Endothelial cell of umbilical vein (primary cell): Measurements from ENCODE around the gene GUCY1A1. TPM values are rescaled to one million over a fixed set of nuclear protein-coding genes. Genes with fewer than 3 reads are reported as not detected.

Source experiments
- BruUV-seq: library from RNA; stranded (reverse); fragments of 400-500 nt; replicated peaks from 2 replicates; lab custom pipeline; 2021; lab: Mats Ljungman, UMichigan
- CTCF ChIA-PET: fragments of 300-600, 350-600 bp; sonication (Branson Sonifier 250); formaldehyde crosslinking; loops from one replicate; lab custom pipeline; 2021; ENCODE audit warnings: antibody characterized with exemption, inconsistent platforms; lab: Charles Lee
- POLR2A ChIA-PET: fragments of 300-600, 350-600 bp; sonication (Branson Sonifier 250); formaldehyde crosslinking; loops from one replicate; lab custom pipeline; 2021; ENCODE audit warnings: antibody characterized with exemption, inconsistent platforms; lab: Charles Lee
- DNase-seq: peaks from one replicate; pipeline ENCODE4 v3.0.0-alpha.2; 2011; ENCODE audit warnings: low read depth, low spot score
- FAIRE-seq: peaks from 2 replicates; lab custom pipeline; 2011; peaks lifted over from hg19 to GRCh38; lab: Jason Lieb, UNC
- H2AFZ ChIP-seq: 2 replicates; pipeline ENCODE4 v1.6.0; 2012; ENCODE audit warnings: low read depth, low read length, control low read depth, inconsistent platforms
- H3K27ac ChIP-seq: 2 replicates; pipeline ENCODE4 v1.5.1; 2011; ENCODE audit warnings: low read depth, mild to moderate bottlenecking, control low read depth, low read length, moderate library complexity; ENCODE audit not compliant: insufficient read depth
- H3K27me3 ChIP-seq, 2 experiments: 2 replicates each; pipeline versions ENCODE4 v1.6.0 to v1.6.1; 2011; ENCODE audit warnings: low read length in 2 of 2, mixed read lengths in 1 of 2; ENCODE audit not compliant: control insufficient read depth in 2 of 2, insufficient read depth in 2 of 2
- H3K36me3 ChIP-seq, 2 experiments: 2 replicates in 1 of 2; 3 replicates in 1 of 2; pipeline ENCODE4 v1.5.1; 2011; ENCODE audit warnings: low read length in 2 of 2, mild to moderate bottlenecking in 1 of 2, moderate library complexity in 1 of 2; ENCODE audit not compliant: control insufficient read depth in 2 of 2, insufficient read depth in 2 of 2; ENCODE audit errors: extremely low read depth in 1 of 2
- H3K4me1 ChIP-seq: 3 replicates; pipeline ENCODE4 v1.5.1; 2011; ENCODE audit warnings: mild to moderate bottlenecking, low read length; ENCODE audit not compliant: control insufficient read depth, insufficient read depth; ENCODE audit errors: extremely low read depth
- H3K4me2 ChIP-seq: 2 replicates; pipeline ENCODE4 v1.6.1; 2011; ENCODE audit warnings: low read length, control low read depth, mixed read lengths; ENCODE audit not compliant: insufficient read depth
- H3K4me3 ChIP-seq, 3 experiments: fragments of 200-600 bp in 1 of 3; sonication (generic), shearing (Covaris generic) in 1 of 3; replicated peaks in 1 of 3; 2 replicates each; pipeline ENCODE4 v1.5.1; 2011 to 2016; ENCODE audit warnings: control low read depth in 3 of 3, low read length in 3 of 3, mild to moderate bottlenecking in 2 of 3, inconsistent platforms in 1 of 3, low read depth in 1 of 3, moderate library complexity in 1 of 3; ENCODE audit not compliant: insufficient read depth in 1 of 3
- H3K79me2 ChIP-seq: 2 replicates; pipeline ENCODE4 v1.6.0; 2012; ENCODE audit warnings: low read length, inconsistent platforms; ENCODE audit not compliant: control insufficient read depth, insufficient read depth
- H3K9ac ChIP-seq: replicated peaks from 2 replicates; pipeline ENCODE3; 2011; ENCODE audit warnings: low read length, control low read depth; ENCODE audit not compliant: insufficient read depth; ENCODE audit errors: extremely low read depth
- H3K9me1 ChIP-seq: replicated peaks from 3 replicates; pipeline ENCODE4 v1.6.0; 2011; ENCODE audit warnings: mild to moderate bottlenecking, low read length; ENCODE audit not compliant: control insufficient read depth, insufficient read depth; ENCODE audit errors: extremely low read depth
- H3K9me3 ChIP-seq: replicated peaks from 2 replicates; pipeline ENCODE4 v1.5.1; 2012; ENCODE audit warnings: low read length, inconsistent platforms; ENCODE audit not compliant: control insufficient read depth, insufficient read depth
- H4K20me1 ChIP-seq: replicated peaks from 2 replicates; pipeline ENCODE3; 2011; ENCODE audit warnings: mild to moderate bottlenecking, low read length; ENCODE audit not compliant: control insufficient read depth, insufficient read depth; ENCODE audit errors: extremely low read depth
- EZH2 ChIP-seq: IDR thresholded peaks from 2 replicates; pipeline ENCODE4 v1.6.1; 2012; ENCODE audit warnings: borderline replicate concordance, low read depth, mild to moderate bottlenecking, moderate library complexity, low read length, inconsistent platforms; ENCODE audit not compliant: severe bottlenecking
- FOS ChIP-seq: IDR thresholded peaks from 2 replicates; pipeline ENCODE4 v1.6.1; 2011; ENCODE audit warnings: mild to moderate bottlenecking, low read length, moderate library complexity, borderline replicate concordance; ENCODE audit not compliant: insufficient read depth
- GATA2 ChIP-seq: IDR thresholded peaks from 2 replicates; pipeline ENCODE4 v1.7.0; 2011; ENCODE audit warnings: low read depth, mild to moderate bottlenecking, moderate library complexity, mixed read lengths, low read length; ENCODE audit not compliant: insufficient read length, insufficient read depth
- JUN ChIP-seq: IDR thresholded peaks from 2 replicates; pipeline ENCODE4 v1.6.1; 2011; ENCODE audit warnings: borderline replicate concordance, low read depth; ENCODE audit not compliant: insufficient read length, insufficient read depth
- MYC ChIP-seq: IDR thresholded peaks from one replicate; pipeline ENCODE4 v1.6.1; 2011; ENCODE audit warnings: mild to moderate bottlenecking, low read depth, low read length
- POLR2A ChIP-seq: IDR thresholded peaks from 2 replicates; pipeline ENCODE4 v1.6.1; 2012; ENCODE audit warnings: low read depth, mild to moderate bottlenecking, control low read depth, low read length
- POLR2AphosphoS5 ChIP-seq: IDR thresholded peaks from 2 replicates; pipeline ENCODE4 v1.6.1; 2012; ENCODE audit warnings: low read depth, mild to moderate bottlenecking, control low read depth, low read length, moderate library complexity; ENCODE audit not compliant: insufficient read depth
- dilution Hi-C: fragments of 300-500 bp; cut with MboI; formaldehyde crosslinking; loops from one replicate; pipeline ENCODE4 v1.15.0; 2019; ENCODE audit warnings: low sequenced_read_pairs; ENCODE audit not compliant: extremely low pct_ligation_motif_present
- intact Hi-C: fragments of 100-400 bp; cut with micrococcal nuclease; formaldehyde crosslinking; loops from one replicate; pipeline ENCODE4 v1.10.0; 2022
- polyA plus RNA-seq, 4 experiments: library from polyadenylated mRNA; depleted of rRNA in 3 of 4; stranded (reverse) in 3 of 4; unstranded in 1 of 4; fragments of >200 nt; gene quantifications; 2 replicates each; pipeline versions ENCODE4 v1.2.1 to v1.2.3, GENCODE V29; 2011 to 2012; ENCODE audit warnings: missing spikeins in 1 of 4
- total RNA-seq: library from RNA; stranded (reverse); gene quantifications from 2 replicates; pipeline ENCODE4 v1.2.3, GENCODE V29; 2021
- TF ChIP-seq, protein P1 (sequence below), 2 donors: IDR thresholded peaks; 1 replicate in 1 of 2; 2 replicates in 1 of 2; pipeline ENCODE4 v1.5.1; 2011; ENCODE audit warnings: low read length in 2 of 2, mild to moderate bottlenecking in 2 of 2, moderate library complexity in 2 of 2, control low read depth in 1 of 2, inconsistent platforms in 1 of 2, low read depth in 1 of 2; ENCODE audit not compliant: insufficient read depth in 1 of 2; ENCODE audit errors: extremely low read depth in 1 of 2
- TF ChIP-seq, protein P2 (sequence below): IDR thresholded peaks from 2 replicates; pipeline ENCODE4 v1.6.1; 2011; ENCODE audit not compliant: insufficient read depth, insufficient read length

Gene GUCY1A1
- total and polyA plus RNA-seq, 2 donors (not counting 3 experiments of a cell fraction or from before 2014, with no cell fraction given), result 1.3 to 4.4 TPM

DNA sequence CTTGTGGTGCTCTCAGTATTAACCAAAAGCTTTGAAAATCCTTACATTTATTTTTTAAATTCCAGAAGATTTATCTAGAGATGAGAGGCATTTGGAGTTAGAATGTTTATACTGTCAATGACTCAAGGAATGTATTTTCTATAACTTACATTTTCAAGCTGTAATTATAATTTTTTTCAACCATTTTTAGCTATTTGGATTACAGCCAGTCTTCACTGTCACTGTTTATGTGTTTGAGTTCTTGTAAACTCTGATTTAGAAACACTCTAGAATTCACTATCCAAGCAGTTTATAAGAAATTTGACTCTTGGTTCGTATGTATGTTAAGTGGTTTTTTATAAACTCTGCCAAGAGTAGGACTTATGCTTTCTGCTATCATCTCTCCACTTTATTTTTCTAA is 36.7 kb upstream of the GUCY1A1 start:
- Histone ChIP-seq H3K4me1 (peaks cover 15% of the 10 kb centered on the region), H3K27ac (peak overlapping the region; percentile 11), H3K4me2 (peak overlapping the region; percentile 48), H3K27me3 (no peaks in the 10 kb centered on the region), H3K9me3 (no peaks in the 10 kb centered on the region), H2AFZ (no peak overlapping the region), H3K79me2 (no peaks in the 10 kb centered on the region), H3K9ac (peak overlapping the region; percentile 26), H3K36me3 (no peaks in the 10 kb centered on the region), H3K4me3 (no peak overlapping the region), H4K20me1 (no peaks in the 10 kb centered on the region), H3K9me1 (no peaks in the 10 kb centered on the region)
- no peak for DNase-seq
- TF ChIP-seq POLR2A, result no peak
- TF ChIP-seq MYC, result no peak
- no peak for TF ChIP-seq POLR2AphosphoS5
- TF ChIP-seq, protein P1, sequence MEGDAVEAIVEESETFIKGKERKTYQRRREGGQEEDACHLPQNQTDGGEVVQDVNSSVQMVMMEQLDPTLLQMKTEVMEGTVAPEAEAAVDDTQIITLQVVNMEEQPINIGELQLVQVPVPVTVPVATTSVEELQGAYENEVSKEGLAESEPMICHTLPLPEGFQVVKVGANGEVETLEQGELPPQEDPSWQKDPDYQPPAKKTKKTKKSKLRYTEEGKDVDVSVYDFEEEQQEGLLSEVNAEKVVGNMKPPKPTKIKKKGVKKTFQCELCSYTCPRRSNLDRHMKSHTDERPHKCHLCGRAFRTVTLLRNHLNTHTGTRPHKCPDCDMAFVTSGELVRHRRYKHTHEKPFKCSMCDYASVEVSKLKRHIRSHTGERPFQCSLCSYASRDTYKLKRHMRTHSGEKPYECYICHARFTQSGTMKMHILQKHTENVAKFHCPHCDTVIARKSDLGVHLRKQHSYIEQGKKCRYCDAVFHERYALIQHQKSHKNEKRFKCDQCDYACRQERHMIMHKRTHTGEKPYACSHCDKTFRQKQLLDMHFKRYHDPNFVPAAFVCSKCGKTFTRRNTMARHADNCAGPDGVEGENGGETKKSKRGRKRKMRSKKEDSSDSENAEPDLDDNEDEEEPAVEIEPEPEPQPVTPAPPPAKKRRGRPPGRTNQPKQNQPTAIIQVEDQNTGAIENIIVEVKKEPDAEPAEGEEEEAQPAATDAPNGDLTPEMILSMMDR (IDR thresholded peaks at IDR 0.05; ENCODE audit: extremely low read depth in 1 of 2, insufficient read depth in 1 of 2, low read depth in 1 of 2, low read length in 2 of 2), result no peak
- intact Hi-C loops (loop anchor here (1.0 to 5.0 kb wide), 5 partner anchors 8 to 188 kb away; partner anchors contain the start of gene GUCY1A1), dilution Hi-C loops (no loop called here)
- no peak for FAIRE-seq
- ChIA-PET CTCF (interaction anchor here (0.8 to 2.3 kb wide), 7 partner anchors 8 to 158 kb away, joined by 3 to 9 read pairs (median 5); no protein-coding TSS in a partner anchor), POLR2A (no interaction called here)
- BruUV-seq, result no TSS peak

DNA sequence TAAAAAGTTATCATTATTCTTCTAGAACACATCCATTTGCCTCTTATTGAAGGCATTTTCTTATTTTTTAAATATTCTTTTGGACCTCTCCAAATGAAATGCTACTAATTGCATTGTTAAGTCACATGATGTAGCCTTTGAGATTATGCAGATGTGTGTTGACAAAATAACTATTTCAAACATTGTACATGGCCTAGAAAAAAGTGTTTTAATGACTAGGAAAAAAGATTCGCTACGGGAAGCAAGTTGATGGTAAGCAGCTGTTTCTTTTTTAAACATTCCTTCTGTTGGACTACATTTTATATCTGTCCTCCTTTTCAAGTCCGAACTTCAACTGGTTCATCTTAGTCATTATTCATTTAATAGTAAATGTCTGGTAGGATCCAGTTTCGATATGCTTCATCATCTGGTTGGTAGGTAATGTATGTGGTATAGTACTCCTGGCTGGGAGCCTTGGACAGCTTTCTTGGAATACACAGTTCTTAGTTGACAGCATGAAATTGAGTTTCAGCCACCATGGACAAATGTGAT is 34.3 kb upstream of the GUCY1A1 start:
- Histone ChIP-seq H3K36me3 (no peaks in the 10 kb centered on the region), H4K20me1 (no peaks in the 10 kb centered on the region), H3K4me1 (peaks cover 15% of the 10 kb centered on the region), H3K27ac (no peak overlapping the region), H3K4me3 (no peak overlapping the region), H3K9ac (no peak overlapping the region), H2AFZ (no peak overlapping the region), H3K4me2 (no peak overlapping the region), H3K9me3 (no peaks in the 10 kb centered on the region), H3K9me1 (no peaks in the 10 kb centered on the region), H3K79me2 (no peaks in the 10 kb centered on the region), H3K27me3 (no peaks in the 10 kb centered on the region)
- no peak for TF ChIP-seq MYC
- no peak for TF ChIP-seq FOS
- TF ChIP-seq, protein P2, sequence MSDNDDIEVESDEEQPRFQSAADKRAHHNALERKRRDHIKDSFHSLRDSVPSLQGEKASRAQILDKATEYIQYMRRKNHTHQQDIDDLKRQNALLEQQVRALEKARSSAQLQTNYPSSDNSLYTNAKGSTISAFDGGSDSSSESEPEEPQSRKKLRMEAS, result no peak
- TF ChIP-seq, protein P1 (IDR thresholded peaks at IDR 0.05; ENCODE audit: extremely low read depth in 1 of 2, insufficient read depth in 1 of 2, low read depth in 1 of 2, low read length in 2 of 2), result no peak
- no peak for TF ChIP-seq EZH2
- no peak for TF ChIP-seq POLR2A
- no peak for TF ChIP-seq JUN
- TF ChIP-seq POLR2AphosphoS5, result no peak
- TF ChIP-seq GATA2, result no peak
- no peak for DNase-seq
- ChIA-PET POLR2A (no interaction called here), CTCF (no interaction called here)
- no peak for FAIRE-seq
- no TSS peak for BruUV-seq
- dilution Hi-C loops, result no loop called here
- intact Hi-C loops, result no loop called here
